PFSK-1 (cell line): ENCODE measurements around the gene CCT6A. TPM values are rescaled to one million over a fixed set of nuclear protein-coding genes. Genes with fewer than 3 reads are reported as not detected.
A peak's percentile ranks its signal among the peaks of the same experiment; 100 is the strongest.

Source experiments
- FOXP2 ChIP-seq: optimal IDR thresholded peaks from 2 replicates; pipeline ENCODE3; 2011; ENCODE audit warnings: borderline replicate concordance, control low read depth, inconsistent platforms; ENCODE audit not compliant: insufficient read depth; ENCODE audit errors: extremely low read length, extremely low read depth
- POLR2AphosphoS5 ChIP-seq: IDR thresholded peaks from 2 replicates; pipeline ENCODE4 v1.6.1; 2012; ENCODE audit warnings: low read depth, mild to moderate bottlenecking, control low read depth, low read length, moderate library complexity
- SIN3A ChIP-seq: IDR thresholded peaks from 2 replicates; pipeline ENCODE4 v1.6.1; 2012; ENCODE audit warnings: mild to moderate bottlenecking, low read length, moderate library complexity, borderline replicate concordance; ENCODE audit not compliant: insufficient read depth
- TAF1 ChIP-seq: IDR thresholded peaks from 2 replicates; pipeline ENCODE4 v1.6.1; 2012; ENCODE audit warnings: low read length, control low read depth, borderline replicate concordance; ENCODE audit not compliant: insufficient read depth
- polyA plus RNA-seq: library from polyadenylated mRNA; unstranded; fragments of >200 nt; gene quantifications from one replicate; pipeline ENCODE4 v1.2.1, GENCODE V29; 2012; ENCODE audit warnings: low read depth, missing spikeins; ENCODE audit not compliant: insufficient read length
- TF ChIP-seq, protein P1 (sequence below), 2 experiments: IDR thresholded peaks; 2 replicates each; pipeline versions ENCODE4 v1.6.1 to v1.8.0; 2011 to 2012; ENCODE audit warnings: low read depth in 2 of 2, low read length in 2 of 2, control low read depth in 1 of 2, inconsistent platforms in 1 of 2, mild to moderate bottlenecking in 1 of 2, moderate library complexity in 1 of 2; ENCODE audit not compliant: insufficient read depth in 1 of 2

The CCT6A gene, protein sequence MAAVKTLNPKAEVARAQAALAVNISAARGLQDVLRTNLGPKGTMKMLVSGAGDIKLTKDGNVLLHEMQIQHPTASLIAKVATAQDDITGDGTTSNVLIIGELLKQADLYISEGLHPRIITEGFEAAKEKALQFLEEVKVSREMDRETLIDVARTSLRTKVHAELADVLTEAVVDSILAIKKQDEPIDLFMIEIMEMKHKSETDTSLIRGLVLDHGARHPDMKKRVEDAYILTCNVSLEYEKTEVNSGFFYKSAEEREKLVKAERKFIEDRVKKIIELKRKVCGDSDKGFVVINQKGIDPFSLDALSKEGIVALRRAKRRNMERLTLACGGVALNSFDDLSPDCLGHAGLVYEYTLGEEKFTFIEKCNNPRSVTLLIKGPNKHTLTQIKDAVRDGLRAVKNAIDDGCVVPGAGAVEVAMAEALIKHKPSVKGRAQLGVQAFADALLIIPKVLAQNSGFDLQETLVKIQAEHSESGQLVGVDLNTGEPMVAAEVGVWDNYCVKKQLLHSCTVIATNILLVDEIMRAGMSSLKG
- polyA plus RNA-seq: 208 TPM

DNA sequence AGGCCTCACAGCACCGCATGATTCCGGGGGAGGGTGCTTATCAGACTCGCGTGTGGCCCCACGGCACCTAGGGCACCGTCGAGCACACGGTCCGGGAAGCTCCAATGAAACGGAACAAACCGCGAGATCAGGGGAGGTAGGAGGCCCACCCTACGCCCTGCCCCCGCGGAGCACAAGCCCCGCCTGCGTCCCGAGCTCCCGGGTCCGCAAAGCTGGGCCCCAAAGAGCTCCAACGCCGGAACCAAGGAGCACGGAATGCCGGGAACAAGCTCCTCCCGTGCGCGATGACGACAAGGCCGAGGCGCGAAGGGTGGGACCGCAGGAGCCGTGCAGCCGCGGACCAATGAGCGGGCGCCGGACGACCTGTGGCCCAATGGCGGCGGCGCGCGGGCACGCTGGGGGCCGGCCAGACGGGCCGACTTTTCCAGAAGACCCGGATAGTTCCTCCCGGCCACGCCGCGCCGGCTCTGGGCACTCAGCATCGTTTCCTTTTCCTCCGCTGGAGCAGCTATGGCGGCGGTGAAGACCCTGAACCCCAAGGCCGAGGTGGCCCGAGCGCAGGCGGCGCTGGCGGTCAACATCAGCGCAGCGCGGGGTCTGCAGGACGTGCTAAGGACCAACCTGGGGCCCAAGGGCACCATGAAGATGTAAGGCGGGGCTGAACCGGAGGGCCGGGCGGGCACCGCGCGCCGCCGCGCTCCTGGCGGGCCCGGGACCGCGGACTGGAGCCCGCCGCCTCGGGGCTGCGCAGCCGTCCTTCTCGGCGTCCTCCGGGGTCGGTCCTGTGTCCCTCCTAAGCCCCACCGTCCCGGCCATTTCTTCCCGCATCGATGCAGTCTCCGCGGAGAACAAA, at the start of gene CCT6A, which contains the start of gene PSPH:
CCT6A (plus strand) TSS at position 427 of the 853 bp plus-strand sequence; CDS start at position 511, 84 bp downstream.
PSPH (minus strand) TSS at position 106 of the 853 bp plus-strand sequence. CDS start 30,232 bp downstream, outside the sequence.
- TF ChIP-seq, protein P1, sequence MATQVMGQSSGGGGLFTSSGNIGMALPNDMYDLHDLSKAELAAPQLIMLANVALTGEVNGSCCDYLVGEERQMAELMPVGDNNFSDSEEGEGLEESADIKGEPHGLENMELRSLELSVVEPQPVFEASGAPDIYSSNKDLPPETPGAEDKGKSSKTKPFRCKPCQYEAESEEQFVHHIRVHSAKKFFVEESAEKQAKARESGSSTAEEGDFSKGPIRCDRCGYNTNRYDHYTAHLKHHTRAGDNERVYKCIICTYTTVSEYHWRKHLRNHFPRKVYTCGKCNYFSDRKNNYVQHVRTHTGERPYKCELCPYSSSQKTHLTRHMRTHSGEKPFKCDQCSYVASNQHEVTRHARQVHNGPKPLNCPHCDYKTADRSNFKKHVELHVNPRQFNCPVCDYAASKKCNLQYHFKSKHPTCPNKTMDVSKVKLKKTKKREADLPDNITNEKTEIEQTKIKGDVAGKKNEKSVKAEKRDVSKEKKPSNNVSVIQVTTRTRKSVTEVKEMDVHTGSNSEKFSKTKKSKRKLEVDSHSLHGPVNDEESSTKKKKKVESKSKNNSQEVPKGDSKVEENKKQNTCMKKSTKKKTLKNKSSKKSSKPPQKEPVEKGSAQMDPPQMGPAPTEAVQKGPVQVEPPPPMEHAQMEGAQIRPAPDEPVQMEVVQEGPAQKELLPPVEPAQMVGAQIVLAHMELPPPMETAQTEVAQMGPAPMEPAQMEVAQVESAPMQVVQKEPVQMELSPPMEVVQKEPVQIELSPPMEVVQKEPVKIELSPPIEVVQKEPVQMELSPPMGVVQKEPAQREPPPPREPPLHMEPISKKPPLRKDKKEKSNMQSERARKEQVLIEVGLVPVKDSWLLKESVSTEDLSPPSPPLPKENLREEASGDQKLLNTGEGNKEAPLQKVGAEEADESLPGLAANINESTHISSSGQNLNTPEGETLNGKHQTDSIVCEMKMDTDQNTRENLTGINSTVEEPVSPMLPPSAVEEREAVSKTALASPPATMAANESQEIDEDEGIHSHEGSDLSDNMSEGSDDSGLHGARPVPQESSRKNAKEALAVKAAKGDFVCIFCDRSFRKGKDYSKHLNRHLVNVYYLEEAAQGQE (IDR thresholded peaks at IDR 0.05; ENCODE audit: insufficient read depth in 1 of 2, low read depth in 2 of 2, low read length in 2 of 2): peak in 1 of 2 experiments; percentile 20; a peak in 1 of 4 replicates
- TF ChIP-seq POLR2AphosphoS5 (peak; percentile 92), SIN3A (peak; percentile 89; the same call in 1 of the 2 replicates), FOXP2 (peak; percentile 83), TAF1 (peak; percentile 1; the same call in 1 of the 2 replicates)

DNA sequence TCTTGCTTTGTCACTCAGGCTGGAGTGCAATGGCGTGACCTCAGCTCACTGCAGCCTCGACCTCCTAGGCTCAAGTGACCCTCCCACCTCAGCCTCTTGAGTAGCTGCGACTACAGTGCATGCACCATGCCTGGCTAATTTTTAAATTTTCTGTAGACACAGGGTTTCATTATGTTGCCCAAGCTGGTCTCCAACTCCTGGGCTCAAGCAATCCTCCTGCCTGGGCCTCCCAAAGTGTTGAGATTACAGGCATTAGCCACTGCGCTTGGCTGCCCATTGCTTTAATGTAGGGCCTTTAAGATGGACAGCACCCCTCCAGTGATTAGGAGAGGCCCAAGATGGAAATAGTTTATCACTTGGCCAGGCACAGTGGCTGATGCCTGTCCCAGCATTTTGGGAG, 47.8 kb upstream of the CCT6A start:
- TF ChIP-seq POLR2AphosphoS5 (no peak), TAF1 (no peak), FOXP2 (no peak), SIN3A (no peak)
- TF ChIP-seq, protein P1 (IDR thresholded peaks at IDR 0.05; ENCODE audit: insufficient read depth in 1 of 2, low read depth in 2 of 2, low read length in 2 of 2): no peak

DNA sequence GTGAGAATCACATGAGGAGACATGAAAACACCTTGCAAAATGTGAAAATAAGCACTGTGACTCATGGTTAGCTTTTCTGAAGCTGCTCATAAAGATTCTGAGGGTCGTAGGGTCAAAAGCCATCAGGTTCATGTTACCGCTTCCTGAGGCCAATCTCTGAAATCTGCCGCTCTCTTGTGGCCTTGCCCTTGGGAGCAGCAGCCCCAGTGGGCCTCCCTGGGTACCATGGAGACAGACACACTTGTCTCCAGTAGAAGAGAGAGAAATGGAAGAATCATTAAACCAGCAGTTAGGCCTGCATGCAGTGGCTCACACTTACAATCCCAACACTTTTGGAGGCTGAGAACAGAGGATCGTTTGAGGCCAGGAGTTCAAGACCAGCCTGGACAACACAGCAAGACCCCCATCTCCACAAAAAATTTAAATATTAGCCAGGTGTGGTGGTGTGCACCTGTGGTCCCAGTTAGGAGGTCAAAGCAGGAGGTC, 44.4 kb upstream of the CCT6A start:
- no peak for TF ChIP-seq POLR2AphosphoS5
- TF ChIP-seq SIN3A: no peak
- TF ChIP-seq, protein P1 (IDR thresholded peaks at IDR 0.05; ENCODE audit: insufficient read depth in 1 of 2, low read depth in 2 of 2, low read length in 2 of 2): no peak
- TF ChIP-seq TAF1: no peak
- no peak for TF ChIP-seq FOXP2

DNA sequence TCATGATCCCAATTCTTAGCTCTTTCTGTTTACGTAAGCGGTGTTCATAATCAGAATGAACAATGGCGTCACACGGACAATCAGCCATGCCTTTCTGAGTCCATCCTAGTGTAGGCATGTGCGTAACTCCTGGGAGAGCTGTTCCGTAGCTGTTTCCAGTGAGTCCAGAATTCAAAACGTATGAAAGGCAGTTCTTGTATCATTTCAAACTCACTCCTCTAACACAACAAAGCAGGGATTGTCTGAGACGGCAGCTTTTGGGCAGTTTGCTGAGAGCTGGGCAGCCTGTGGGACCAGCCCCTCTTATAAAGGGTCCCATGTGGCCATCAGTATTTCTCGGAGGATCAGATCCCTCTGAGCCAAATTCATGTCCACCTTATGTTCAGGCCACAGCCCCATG, 43.7 kb upstream of the CCT6A start:
- TF ChIP-seq POLR2AphosphoS5 (no peak), TAF1 (no peak), FOXP2 (no peak), SIN3A (no peak)
- TF ChIP-seq, protein P1 (IDR thresholded peaks at IDR 0.05; ENCODE audit: insufficient read depth in 1 of 2, low read depth in 2 of 2, low read length in 2 of 2): no peak
